Tibial nerve (tissue), 3 donors: ENCODE data around the gene MTUS2.

Experiments
- POLR2A ChIP-seq, 2 donors: fragments of 450-650 bp; IDR thresholded peaks; one replicate each; pipeline ENCODE4 v1.6.1; 2017; ENCODE audit warnings: antibody characterized with exemption in 2 of 2, mild to moderate bottlenecking in 2 of 2, moderate library complexity in 2 of 2
- TF ChIP-seq, protein P1 (sequence below), 5 experiments: fragments of 200-600 bp in 3 of 5; fragments of 450-650 bp in 2 of 5; sonication (generic) in 3 of 5; IDR thresholded peaks; one replicate each; pipeline ENCODE4 v1.5.1; 2016 to 2019; ENCODE audit warnings: antibody characterized with exemption in 5 of 5, mild to moderate bottlenecking in 3 of 5, moderate library complexity in 2 of 5

DNA sequence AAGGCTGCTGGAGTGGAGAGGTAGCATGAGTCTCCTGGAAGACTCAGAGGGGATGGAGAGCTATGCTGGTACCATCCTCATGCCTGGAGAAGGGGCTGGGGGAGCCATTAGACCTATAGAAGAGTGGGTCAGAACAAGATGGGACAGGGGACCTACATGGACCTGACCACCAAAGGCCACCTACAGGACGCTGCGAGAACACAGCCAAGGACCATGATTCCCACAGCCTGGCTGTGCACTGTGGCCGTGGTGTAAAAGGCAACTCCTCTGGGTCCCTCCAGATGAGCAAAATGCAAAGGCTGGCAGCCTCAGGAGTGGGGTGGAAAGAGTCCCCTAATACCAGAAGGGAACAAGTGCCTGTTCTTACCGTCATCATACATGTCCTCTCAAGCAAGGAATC lies 559.1 kb downstream of the MTUS2 start:
- TF ChIP-seq, protein P1, sequence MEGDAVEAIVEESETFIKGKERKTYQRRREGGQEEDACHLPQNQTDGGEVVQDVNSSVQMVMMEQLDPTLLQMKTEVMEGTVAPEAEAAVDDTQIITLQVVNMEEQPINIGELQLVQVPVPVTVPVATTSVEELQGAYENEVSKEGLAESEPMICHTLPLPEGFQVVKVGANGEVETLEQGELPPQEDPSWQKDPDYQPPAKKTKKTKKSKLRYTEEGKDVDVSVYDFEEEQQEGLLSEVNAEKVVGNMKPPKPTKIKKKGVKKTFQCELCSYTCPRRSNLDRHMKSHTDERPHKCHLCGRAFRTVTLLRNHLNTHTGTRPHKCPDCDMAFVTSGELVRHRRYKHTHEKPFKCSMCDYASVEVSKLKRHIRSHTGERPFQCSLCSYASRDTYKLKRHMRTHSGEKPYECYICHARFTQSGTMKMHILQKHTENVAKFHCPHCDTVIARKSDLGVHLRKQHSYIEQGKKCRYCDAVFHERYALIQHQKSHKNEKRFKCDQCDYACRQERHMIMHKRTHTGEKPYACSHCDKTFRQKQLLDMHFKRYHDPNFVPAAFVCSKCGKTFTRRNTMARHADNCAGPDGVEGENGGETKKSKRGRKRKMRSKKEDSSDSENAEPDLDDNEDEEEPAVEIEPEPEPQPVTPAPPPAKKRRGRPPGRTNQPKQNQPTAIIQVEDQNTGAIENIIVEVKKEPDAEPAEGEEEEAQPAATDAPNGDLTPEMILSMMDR (IDR thresholded peaks at IDR 0.05) = no peak
- TF ChIP-seq POLR2A (IDR thresholded peaks at IDR 0.05) = no peak
